Measurements from ENCODE around the gene FTCD. TPM values are rescaled to one million over a fixed set of nuclear protein-coding genes. Genes with fewer than 3 reads are reported as not detected.

Gene FTCD
- total RNA-seq, 1 donor, result 0.43 TPM

GRCh38 chr21:46092026-46092764, 63.2 kb downstream of the FTCD start:
- peak overlapping the region; percentile 27 for H3K4me3 ChIP-seq (ENCODE audit: low read depth, low read length)
- peak; percentile 97 for DNase-seq (ENCODE audit: low read depth)
- TF ChIP-seq CTCF (IDR thresholded peaks at IDR 0.05; ENCODE audit: insufficient read depth, low read depth, low read length), result peak; percentile 1

- no peak for DNase-seq (ENCODE audit: low read depth)
- H3K4me3 ChIP-seq (ENCODE audit: low read depth, low read length), result no peak overlapping the region
- no peak for TF ChIP-seq CTCF (IDR thresholded peaks at IDR 0.05; ENCODE audit: insufficient read depth, low read depth, low read length)
Measured at GRCh38 chr21:46091631-46092025, 63.8 kb downstream of the FTCD start.

- no peak for TF ChIP-seq CTCF (IDR thresholded peaks at IDR 0.05; ENCODE audit: insufficient read depth, low read depth, low read length)
- H3K4me3 ChIP-seq (ENCODE audit: low read depth, low read length), result no peak overlapping the region
- DNase-seq (ENCODE audit: low read depth), result no peak
Measured at GRCh38 chr21:46091118-46091517, 64.3 kb downstream of the FTCD start.

- no peak overlapping the region for H3K4me3 ChIP-seq (ENCODE audit: low read depth, low read length)
- DNase-seq (ENCODE audit: low read depth), result no peak
- TF ChIP-seq CTCF (IDR thresholded peaks at IDR 0.05; ENCODE audit: insufficient read depth, low read depth, low read length), result no peak
Measured at GRCh38 chr21:46089285-46089684, 66.1 kb downstream of the FTCD start.

GRCh38 chr21:46088189-46088588, 67.2 kb downstream of the FTCD start:
- no peak for DNase-seq (ENCODE audit: low read depth)
- H3K4me3 ChIP-seq (ENCODE audit: low read depth, low read length), result no peak overlapping the region
- TF ChIP-seq CTCF (IDR thresholded peaks at IDR 0.05; ENCODE audit: insufficient read depth, low read depth, low read length), result no peak

- no peak for TF ChIP-seq CTCF (IDR thresholded peaks at IDR 0.05; ENCODE audit: insufficient read depth, low read depth, low read length)
- DNase-seq (ENCODE audit: low read depth), result no peak
- H3K4me3 ChIP-seq (ENCODE audit: low read depth, low read length), result no peak overlapping the region
Measured at GRCh38 chr21:46087641-46088040, 67.7 kb downstream of the FTCD start.

Other genes starting within 250 kb of the FTCD start
- 538 and 819 TPM in 2 replicates for gene COL6A1, start 173.8 kb downstream of the FTCD start, total RNA-seq
- 487 and 812 TPM in 2 replicates for gene COL6A2, start 57.5 kb downstream of the FTCD start, total RNA-seq
- gene SPATC1L, start 28.9 kb upstream of the FTCD start, total RNA-seq, result 5.8 and 9.5 TPM in 2 replicates
- 139 and 182 TPM in 2 replicates for gene LSS, start 73.2 kb upstream of the FTCD start, total RNA-seq
- 60.9 and 67.6 TPM in 2 replicates for gene MCM3AP, start 130.0 kb upstream of the FTCD start, total RNA-seq
- 10.3 and 10.4 TPM in 2 replicates for gene YBEY, start 130.8 kb upstream of the FTCD start, total RNA-seq
- gene C21orf58, start 168.3 kb upstream of the FTCD start, total RNA-seq, result 5.5 and 5.6 TPM in 2 replicates
- gene PCNT, start 168.6 kb upstream of the FTCD start, total RNA-seq, result 21.6 and 23.8 TPM in 2 replicates